Type B pancreatic cell (in vitro differentiated cells): ENCODE measurements around the gene ASMTL. TPM values are rescaled to one million over a fixed set of nuclear protein-coding genes. Genes with fewer than 3 reads are reported as not detected.

Experiments used
- DNase-seq: peaks from one replicate; pipeline ENCODE4 v3.0.0; 2021; ENCODE audit warnings: mixed read lengths; ENCODE audit not compliant: unreplicated experiment; ENCODE audit errors: extremely low spot score
- H3K27ac Mint-ChIP-seq: 2 replicates; pipeline ENCODE4 v1.8.0; 2021; ENCODE audit warnings: mild to moderate bottlenecking, mixed read lengths
- H3K27me3 Mint-ChIP-seq: 2 replicates; pipeline ENCODE4 v1.8.0; 2021; ENCODE audit warnings: mixed read lengths
- H3K36me3 Mint-ChIP-seq: 2 replicates; pipeline ENCODE4 v1.8.0; 2021; ENCODE audit warnings: mixed read lengths
- H3K4me1 Mint-ChIP-seq: one replicate; pipeline ENCODE4 v1.8.0; 2021; ENCODE audit warnings: mixed read lengths; ENCODE audit not compliant: unreplicated experiment
- H3K4me3 Mint-ChIP-seq: 2 replicates; pipeline ENCODE4 v1.8.0; 2021; ENCODE audit warnings: mild to moderate bottlenecking, mixed read lengths
- H3K9me3 Mint-ChIP-seq: 2 replicates; pipeline ENCODE4 v1.8.0; 2021; ENCODE audit warnings: mixed read lengths
- long read RNA-seq: library from polyadenylated mRNA; unstranded; transcript quantifications from one replicate; pipeline ENCODE4 v2.0.0, GENCODE V29; 2020
- total RNA-seq: library from RNA; stranded (reverse); gene quantifications from 2 replicates; pipeline ENCODE4 v1.2.1, GENCODE V29; 2021; ENCODE audit warnings: low replicate concordance
- TF ChIP-seq, protein P1 (sequence below): fragments of 200-600 bp; sonication (generic); conservative IDR thresholded peaks from 2 replicates; pipeline ENCODE4 v1.5.0; 2021; ENCODE audit warnings: antibody characterized with exemption, mild to moderate bottlenecking

Gene ASMTL, protein sequence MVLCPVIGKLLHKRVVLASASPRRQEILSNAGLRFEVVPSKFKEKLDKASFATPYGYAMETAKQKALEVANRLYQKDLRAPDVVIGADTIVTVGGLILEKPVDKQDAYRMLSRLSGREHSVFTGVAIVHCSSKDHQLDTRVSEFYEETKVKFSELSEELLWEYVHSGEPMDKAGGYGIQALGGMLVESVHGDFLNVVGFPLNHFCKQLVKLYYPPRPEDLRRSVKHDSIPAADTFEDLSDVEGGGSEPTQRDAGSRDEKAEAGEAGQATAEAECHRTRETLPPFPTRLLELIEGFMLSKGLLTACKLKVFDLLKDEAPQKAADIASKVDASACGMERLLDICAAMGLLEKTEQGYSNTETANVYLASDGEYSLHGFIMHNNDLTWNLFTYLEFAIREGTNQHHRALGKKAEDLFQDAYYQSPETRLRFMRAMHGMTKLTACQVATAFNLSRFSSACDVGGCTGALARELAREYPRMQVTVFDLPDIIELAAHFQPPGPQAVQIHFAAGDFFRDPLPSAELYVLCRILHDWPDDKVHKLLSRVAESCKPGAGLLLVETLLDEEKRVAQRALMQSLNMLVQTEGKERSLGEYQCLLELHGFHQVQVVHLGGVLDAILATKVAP
- 20.2 and 31.5 TPM in 2 replicates for total RNA-seq
- long read RNA-seq, transcript ASMTL-201 (13 exons, 2,027 nt), result major isoform, 72 of 86 reads
- long read RNA-seq, partial matches to known transcripts, result 10 of 86 reads
- long read RNA-seq, other reads (novel, unspliced or antisense), result 4 of 86 reads

DNA sequence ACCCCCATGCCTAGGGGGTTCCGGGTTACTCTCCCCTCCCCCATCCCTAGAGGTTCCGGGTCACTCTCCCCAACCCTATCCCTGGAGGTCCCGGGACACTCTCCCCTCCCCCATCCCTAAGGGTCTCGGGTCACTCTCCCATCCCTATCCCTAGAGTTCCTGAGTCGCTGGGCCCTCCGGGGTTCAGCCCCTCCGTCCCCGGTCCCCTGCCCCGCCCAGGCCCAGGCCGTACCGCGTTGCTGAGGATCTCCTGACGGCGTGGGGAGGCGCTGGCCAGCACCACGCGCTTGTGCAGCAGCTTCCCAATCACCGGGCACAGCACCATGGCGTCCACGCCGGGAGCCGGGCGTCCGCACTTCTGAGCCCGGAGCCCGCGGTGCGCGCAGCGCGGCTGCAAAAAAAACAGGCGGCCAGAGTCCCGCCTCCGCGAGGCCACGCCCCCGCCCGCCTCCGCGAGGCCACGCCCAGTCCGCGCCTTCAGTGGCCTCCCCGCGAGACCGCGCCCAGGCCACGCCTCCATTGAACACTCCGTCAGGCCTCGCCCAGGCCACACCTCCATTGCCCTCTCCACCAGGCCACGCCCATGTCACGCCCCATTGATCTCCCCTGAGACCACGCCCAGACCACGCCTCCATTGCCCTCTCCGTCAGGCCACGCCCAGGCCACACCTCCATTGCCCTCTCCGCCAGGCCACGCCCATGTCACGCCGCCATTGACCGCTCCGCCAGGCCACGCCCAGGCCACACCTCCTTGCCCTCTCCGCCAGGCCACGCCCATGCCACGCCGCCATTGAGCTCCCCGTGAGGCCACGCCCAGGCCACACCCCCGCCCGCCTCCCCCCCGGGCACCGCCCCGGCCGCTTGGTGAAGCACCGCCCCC is at the start of gene ASMTL:
Gene ASMTL, minus strand, starts transcription at position 394 of the 879 bp plus-strand sequence. Its CDS starts 69 bp downstream, at position 325.
- peak; percentile 100 for DNase-seq

DNA sequence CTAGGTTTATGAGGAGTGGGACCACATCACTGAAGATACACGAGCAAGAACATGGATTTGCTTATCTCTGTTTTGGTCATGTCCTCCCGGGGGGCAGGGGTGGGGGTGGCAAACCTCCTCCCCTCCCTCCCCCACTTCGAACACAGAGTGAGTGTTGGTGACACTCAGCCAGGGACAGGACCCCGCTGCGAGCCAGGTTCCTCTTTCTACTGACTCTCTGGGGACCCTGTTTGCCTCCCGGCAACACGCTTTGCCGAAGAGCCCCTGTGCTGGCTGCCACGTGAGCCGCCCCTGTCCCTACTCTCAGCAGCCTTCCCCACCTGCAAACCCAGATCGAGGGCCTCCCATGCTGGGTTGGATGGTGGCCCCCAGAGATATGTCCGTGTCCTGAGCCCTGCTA is 49.5 kb upstream of the ASMTL start:
- Mint-ChIP-seq H3K9me3 (no peaks in the 10 kb centered on the region), H3K27ac (no peak overlapping the region), H3K27me3 (no peaks in the 10 kb centered on the region), H3K4me1 (no peaks in the 10 kb centered on the region), H3K36me3 (no peaks in the 10 kb centered on the region), H3K4me3 (no peak overlapping the region)
- TF ChIP-seq, protein P1, sequence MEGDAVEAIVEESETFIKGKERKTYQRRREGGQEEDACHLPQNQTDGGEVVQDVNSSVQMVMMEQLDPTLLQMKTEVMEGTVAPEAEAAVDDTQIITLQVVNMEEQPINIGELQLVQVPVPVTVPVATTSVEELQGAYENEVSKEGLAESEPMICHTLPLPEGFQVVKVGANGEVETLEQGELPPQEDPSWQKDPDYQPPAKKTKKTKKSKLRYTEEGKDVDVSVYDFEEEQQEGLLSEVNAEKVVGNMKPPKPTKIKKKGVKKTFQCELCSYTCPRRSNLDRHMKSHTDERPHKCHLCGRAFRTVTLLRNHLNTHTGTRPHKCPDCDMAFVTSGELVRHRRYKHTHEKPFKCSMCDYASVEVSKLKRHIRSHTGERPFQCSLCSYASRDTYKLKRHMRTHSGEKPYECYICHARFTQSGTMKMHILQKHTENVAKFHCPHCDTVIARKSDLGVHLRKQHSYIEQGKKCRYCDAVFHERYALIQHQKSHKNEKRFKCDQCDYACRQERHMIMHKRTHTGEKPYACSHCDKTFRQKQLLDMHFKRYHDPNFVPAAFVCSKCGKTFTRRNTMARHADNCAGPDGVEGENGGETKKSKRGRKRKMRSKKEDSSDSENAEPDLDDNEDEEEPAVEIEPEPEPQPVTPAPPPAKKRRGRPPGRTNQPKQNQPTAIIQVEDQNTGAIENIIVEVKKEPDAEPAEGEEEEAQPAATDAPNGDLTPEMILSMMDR, result no peak
- no peak for DNase-seq

More for the DNA sequence above, at the start of gene ASMTL:
- Mint-ChIP-seq H3K36me3 (peaks cover 25% of the 10 kb centered on the region), H3K4me3 (peak within 1 kb of the TSS; percentile 95), H3K9me3 (peaks cover 13% of the 10 kb centered on the region), H3K27ac (peak within 1 kb of the TSS; percentile 94), H3K27me3 (peaks cover 13% of the 10 kb centered on the region), H3K4me1 (peaks cover 4% of the 10 kb centered on the region)
- TF ChIP-seq, protein P1, result no peak

DNA sequence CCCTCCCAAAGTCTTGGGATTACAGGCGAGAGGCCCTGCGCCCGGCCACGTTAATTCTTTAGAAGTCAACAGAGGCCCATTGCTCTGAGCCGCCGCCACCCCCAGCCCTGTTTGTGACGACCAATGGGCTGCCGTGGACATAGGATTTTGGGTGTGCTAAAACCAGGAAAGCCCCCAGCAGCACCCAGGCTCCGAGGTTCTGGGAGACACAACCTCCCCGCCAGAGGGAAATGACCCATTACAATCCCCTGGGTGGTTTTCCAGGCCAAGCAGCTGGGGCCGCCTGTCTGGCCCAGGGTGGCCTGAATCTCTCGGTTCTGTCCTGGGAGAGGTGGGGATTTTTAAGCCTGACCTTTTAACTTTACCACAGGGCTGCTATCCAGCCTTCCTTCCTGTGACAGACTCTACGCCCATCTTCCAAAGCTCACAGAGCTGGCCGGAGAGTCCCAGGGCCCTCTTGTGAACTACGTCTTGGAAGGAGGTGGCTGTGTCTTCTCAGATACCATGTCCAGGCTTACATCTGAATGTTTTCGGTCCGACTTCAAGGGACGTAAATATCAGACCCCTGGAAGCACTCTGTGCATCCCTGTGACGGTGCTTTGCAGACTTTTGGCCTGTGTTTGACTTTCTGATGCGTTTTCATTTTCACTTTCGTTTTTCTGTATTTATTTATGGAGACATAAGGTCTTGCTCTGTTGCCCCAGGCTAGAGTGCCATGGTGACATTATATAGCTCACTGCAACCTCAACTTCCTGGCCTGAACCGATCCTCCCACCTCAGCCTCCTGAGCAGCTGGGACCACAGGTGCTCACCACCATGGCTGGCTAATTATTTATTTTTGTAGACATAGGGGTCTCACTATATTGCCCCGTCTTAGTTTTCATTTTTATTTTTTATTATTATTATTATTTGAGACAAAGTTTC is 48.3 kb upstream of the ASMTL start:
- DNase-seq, result no peak
- Mint-ChIP-seq H3K27me3 (no peaks in the 10 kb centered on the region), H3K36me3 (no peaks in the 10 kb centered on the region), H3K27ac (no peak overlapping the region), H3K4me1 (no peaks in the 10 kb centered on the region), H3K4me3 (no peak overlapping the region), H3K9me3 (no peaks in the 10 kb centered on the region)
- TF ChIP-seq, protein P1, result no peak

DNA sequence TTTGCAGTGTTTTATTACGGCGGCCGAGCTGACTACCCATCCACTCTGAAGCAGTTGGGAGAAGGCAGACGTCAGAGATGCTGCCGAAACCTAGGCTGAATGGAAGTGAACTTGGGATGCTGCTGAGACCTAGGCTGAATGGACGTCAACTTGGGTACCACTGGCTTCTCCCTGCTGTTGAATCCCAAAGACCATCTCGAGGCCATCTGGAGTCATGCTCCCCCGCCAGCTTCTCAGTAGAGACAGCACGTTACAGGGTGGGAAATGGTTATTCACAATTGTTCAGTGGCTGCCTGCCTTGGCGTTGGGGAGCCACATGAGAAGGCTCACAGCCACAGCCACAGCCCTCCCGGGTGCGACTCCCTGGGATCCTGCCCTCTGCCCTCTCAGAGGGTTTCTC is 43.4 kb upstream of the ASMTL start:
- DNase-seq, result no peak
- H3K27ac Mint-ChIP-seq, result no peak overlapping the region
- H3K4me1 Mint-ChIP-seq, result no peaks in the 10 kb centered on the region
- H3K36me3 Mint-ChIP-seq, result no peaks in the 10 kb centered on the region
- peaks cover 8% of the 10 kb centered on the region for H3K27me3 Mint-ChIP-seq
- no peaks in the 10 kb centered on the region for H3K9me3 Mint-ChIP-seq
- no peak overlapping the region for H3K4me3 Mint-ChIP-seq
- TF ChIP-seq, protein P1, result no peak
